Measurements from ENCODE around the gene POU6F1.

GRCh38 chr12:51264297-51264696 lies 46.4 kb upstream of the POU6F1 start:
- TF ChIP-seq CTCF (IDR thresholded peaks at IDR 0.05), result no peak
- TF ChIP-seq POLR2A (IDR thresholded peaks at IDR 0.05), result no peak
- no peak for TF ChIP-seq POLR2AphosphoS5 (IDR thresholded peaks at IDR 0.05)
- TF ChIP-seq EP300 (IDR thresholded peaks at IDR 0.05), result no peak

All from gastroesophageal sphincter (tissue), 3 donors.